NCI-H2227 (cell line): Measurements from ENCODE around the gene STX8.
"Not testable (repeated sequence)": the region's sequence is repeated elsewhere in the genome, so short reads cannot be mapped to it uniquely, and the experiment has no call there.

Experiments used
- DNase-seq: peaks from one replicate; lab custom pipeline; 2025; ENCODE audit not compliant: unreplicated experiment; lab: John Stamatoyannopoulos, UW

STX8 gene

GRCh38 chr17:9512323-9513168 lies 63.1 kb downstream of the STX8 start:
- DNase-seq, result no peak

- no peak for DNase-seq
These were observed 66.3 kb downstream of the STX8 start for GRCh38 chr17:9509236-9509816.

GRCh38 chr17:9499041-9499440 lies 76.6 kb downstream of the STX8 start:
- no peak for DNase-seq

GRCh38 chr17:9498490-9498889 lies 77.1 kb downstream of the STX8 start:
- no peak for DNase-seq

- DNase-seq, result no peak
These were observed 87.1 kb downstream of the STX8 start for GRCh38 chr17:9488556-9488955.

- DNase-seq, result no peak
These were observed 88.2 kb downstream of the STX8 start for GRCh38 chr17:9487406-9487805.

GRCh38 chr17:9484789-9485188 lies 90.8 kb downstream of the STX8 start:
- DNase-seq, result no peak

- no peak for DNase-seq
These were observed 95.7 kb downstream of the STX8 start for GRCh38 chr17:9479964-9480363.

- DNase-seq, result no peak
These were observed 96.7 kb downstream of the STX8 start for GRCh38 chr17:9478889-9479288.

GRCh38 chr17:9475101-9475658 lies 100.4 kb downstream of the STX8 start:
- no peak for DNase-seq

GRCh38 chr17:9473711-9474110 lies 101.9 kb downstream of the STX8 start:
- no peak for DNase-seq

- no peak for DNase-seq
These were observed 103.1 kb downstream of the STX8 start for GRCh38 chr17:9472541-9472940.

- DNase-seq, result no peak
These were observed 103.5 kb downstream of the STX8 start for GRCh38 chr17:9472094-9472493.

GRCh38 chr17:9470171-9470570 lies 105.4 kb downstream of the STX8 start:
- no peak for DNase-seq

GRCh38 chr17:9468937-9469336 lies 106.7 kb downstream of the STX8 start:
- no peak for DNase-seq

GRCh38 chr17:9468532-9468931 lies 107.1 kb downstream of the STX8 start:
- no peak for DNase-seq

GRCh38 chr17:9467518-9467917 lies 108.1 kb downstream of the STX8 start:
- no peak for DNase-seq

GRCh38 chr17:9465210-9465921 lies 110.3 kb downstream of the STX8 start:
- DNase-seq, result no peak

GRCh38 chr17:9457005-9457404 lies 118.6 kb downstream of the STX8 start:
- no peak for DNase-seq

- no peak for DNase-seq
These were observed 119.3 kb downstream of the STX8 start for GRCh38 chr17:9456330-9456729.

GRCh38 chr17:9451934-9452333 lies 123.7 kb downstream of the STX8 start:
- no peak for DNase-seq

- DNase-seq, result not testable (repeated sequence)
These were observed 128.3 kb downstream of the STX8 start for GRCh38 chr17:9447298-9447697.
